Right lobe of liver (tissue), 4 donors: ENCODE results near the gene RAP1GAP.

Experiments
- POLR2A ChIP-seq: fragments of 450-650 bp; IDR thresholded peaks from one replicate; pipeline ENCODE4 v1.6.1; 2017; ENCODE audit warnings: antibody characterized with exemption, mild to moderate bottlenecking
- TF ChIP-seq, protein P1 (sequence below), 4 donors: fragments of 200-600 bp in 3 of 4; fragments of 450-650 bp in 1 of 4; IDR thresholded peaks; one replicate each; pipeline versions ENCODE4 v1.5.1 to v1.8.0; 2016 to 2022; ENCODE audit warnings: antibody characterized with exemption in 4 of 4, mild to moderate bottlenecking in 2 of 4
- donor health status: DM: no; HTN: no; CAD: no.
- donor health status: DM: no; HTN: no; CAD: no.
- donor health status: DM: no; HTN: yes; CAD: no.

DNA sequence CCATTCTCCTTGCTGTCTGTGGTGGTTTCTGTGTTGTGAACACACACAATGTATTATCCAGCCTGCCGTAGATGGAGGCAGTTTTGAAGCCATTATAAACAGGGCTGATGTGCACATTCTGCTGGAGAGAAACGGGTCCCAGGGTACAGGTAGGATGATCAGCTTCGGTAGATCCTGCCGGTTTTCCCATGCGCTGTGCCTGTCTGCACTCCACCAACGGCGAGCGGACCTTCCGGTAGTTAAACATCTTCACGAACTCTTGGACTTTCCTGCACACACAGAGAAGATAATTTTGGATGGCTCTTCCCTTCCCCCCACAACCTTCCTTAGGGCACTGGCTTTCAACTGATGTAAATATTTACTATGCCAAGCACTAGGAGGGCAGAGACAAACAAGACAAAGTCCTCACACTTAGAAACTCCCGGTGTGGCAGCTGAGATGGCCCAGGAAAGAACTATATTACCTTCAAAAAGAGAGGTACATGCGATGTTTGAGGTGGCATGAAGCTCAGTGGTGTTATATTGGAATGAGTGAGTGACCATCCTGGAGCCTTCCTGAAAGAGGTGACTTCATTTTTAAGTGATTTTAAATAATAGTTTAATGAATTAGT, 118.2 kb downstream of the RAP1GAP start:
- TF ChIP-seq, protein P1, sequence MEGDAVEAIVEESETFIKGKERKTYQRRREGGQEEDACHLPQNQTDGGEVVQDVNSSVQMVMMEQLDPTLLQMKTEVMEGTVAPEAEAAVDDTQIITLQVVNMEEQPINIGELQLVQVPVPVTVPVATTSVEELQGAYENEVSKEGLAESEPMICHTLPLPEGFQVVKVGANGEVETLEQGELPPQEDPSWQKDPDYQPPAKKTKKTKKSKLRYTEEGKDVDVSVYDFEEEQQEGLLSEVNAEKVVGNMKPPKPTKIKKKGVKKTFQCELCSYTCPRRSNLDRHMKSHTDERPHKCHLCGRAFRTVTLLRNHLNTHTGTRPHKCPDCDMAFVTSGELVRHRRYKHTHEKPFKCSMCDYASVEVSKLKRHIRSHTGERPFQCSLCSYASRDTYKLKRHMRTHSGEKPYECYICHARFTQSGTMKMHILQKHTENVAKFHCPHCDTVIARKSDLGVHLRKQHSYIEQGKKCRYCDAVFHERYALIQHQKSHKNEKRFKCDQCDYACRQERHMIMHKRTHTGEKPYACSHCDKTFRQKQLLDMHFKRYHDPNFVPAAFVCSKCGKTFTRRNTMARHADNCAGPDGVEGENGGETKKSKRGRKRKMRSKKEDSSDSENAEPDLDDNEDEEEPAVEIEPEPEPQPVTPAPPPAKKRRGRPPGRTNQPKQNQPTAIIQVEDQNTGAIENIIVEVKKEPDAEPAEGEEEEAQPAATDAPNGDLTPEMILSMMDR (IDR thresholded peaks at IDR 0.05): no peak
- peak; percentile 60 for TF ChIP-seq POLR2A
